Measurements from ENCODE around the gene CHTF18. TPM values are rescaled to one million over a fixed set of nuclear protein-coding genes. Genes with fewer than 3 reads are reported as not detected.

CHTF18 gene
- total RNA-seq, 2 experiments from 2014 or later = 125 to 146 TPM

DNA sequence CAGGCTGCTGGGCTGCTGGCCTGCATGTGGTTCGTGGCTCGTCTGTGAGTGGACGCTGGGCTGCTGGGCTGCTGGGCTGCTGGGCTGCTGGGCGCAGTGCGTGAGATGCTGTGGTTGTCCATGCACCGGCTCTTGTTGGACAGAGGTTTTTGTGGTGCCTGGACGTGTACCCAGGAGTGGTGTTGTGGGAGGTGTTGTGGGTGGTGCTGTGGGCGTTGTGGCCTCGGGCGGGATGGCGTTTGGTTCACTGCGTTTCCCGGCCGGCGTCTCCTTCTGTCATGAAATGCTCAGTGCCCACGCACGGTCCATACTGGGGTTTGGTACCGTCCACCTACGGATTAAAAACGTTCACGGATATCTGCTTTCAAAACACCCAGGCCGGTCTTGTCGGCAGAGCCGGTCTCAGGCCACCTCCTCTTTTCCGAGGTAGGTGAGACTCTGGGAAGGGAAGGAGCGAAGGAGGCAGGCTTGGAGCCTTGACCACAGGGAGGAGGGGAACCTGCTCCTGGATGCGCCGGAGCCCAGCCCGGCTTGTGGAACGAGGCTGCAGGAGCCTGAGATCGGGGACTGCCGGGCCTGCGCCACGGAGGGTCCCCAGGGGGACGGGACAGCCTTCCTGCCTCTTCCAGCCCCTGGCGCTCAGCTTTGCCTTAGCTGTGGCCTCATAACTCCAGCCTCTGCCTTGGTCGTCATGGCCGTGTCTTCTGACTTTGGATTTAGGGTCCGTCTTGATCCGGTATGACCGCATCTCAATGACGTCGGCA, 41.9 kb downstream of the CHTF18 start:
- H3K9me3 ChIP-seq (ENCODE audit: low read length) = no peaks in the 10 kb centered on the region
- no peak overlapping the region for H3K4me2 ChIP-seq (ENCODE audit: low read length)
- H3K4me3 ChIP-seq (ENCODE audit: low read depth, low read length, poor library complexity, severe bottlenecking) = no peak overlapping the region
- H3K4me1 ChIP-seq (ENCODE audit: insufficient read depth, low read length, poor library complexity, severe bottlenecking) = no peaks in the 10 kb centered on the region
- H4K20me1 ChIP-seq (ENCODE audit: insufficient read depth, low read length) = no peaks in the 10 kb centered on the region
- ChIA-PET POLR2A (no interaction called here), CTCF (ENCODE audit: unreplicated experiment) (no interaction called here)
- no peak for DNase-seq (ENCODE audit: low spot score)
- TF ChIP-seq, protein P1, sequence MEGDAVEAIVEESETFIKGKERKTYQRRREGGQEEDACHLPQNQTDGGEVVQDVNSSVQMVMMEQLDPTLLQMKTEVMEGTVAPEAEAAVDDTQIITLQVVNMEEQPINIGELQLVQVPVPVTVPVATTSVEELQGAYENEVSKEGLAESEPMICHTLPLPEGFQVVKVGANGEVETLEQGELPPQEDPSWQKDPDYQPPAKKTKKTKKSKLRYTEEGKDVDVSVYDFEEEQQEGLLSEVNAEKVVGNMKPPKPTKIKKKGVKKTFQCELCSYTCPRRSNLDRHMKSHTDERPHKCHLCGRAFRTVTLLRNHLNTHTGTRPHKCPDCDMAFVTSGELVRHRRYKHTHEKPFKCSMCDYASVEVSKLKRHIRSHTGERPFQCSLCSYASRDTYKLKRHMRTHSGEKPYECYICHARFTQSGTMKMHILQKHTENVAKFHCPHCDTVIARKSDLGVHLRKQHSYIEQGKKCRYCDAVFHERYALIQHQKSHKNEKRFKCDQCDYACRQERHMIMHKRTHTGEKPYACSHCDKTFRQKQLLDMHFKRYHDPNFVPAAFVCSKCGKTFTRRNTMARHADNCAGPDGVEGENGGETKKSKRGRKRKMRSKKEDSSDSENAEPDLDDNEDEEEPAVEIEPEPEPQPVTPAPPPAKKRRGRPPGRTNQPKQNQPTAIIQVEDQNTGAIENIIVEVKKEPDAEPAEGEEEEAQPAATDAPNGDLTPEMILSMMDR (conservative IDR thresholded peaks at IDR 0.05; ENCODE audit: low read length) = no peak
- TF ChIP-seq EZH2phosphoT487 (IDR thresholded peaks at IDR 0.05; ENCODE audit: borderline replicate concordance, low read depth, low read length) = no peak
- intact Hi-C loops (cut with micrococcal nuclease; ENCODE audit: unreplicated experiment) = no loop called here
- H3K79me2 ChIP-seq (ENCODE audit: insufficient read depth, low read depth, low read length) = no peaks in the 10 kb centered on the region
- H3K27ac ChIP-seq (ENCODE audit: low read depth, low read length, poor library complexity, severe bottlenecking) = no peak overlapping the region
- no peak overlapping the region for H2AFZ ChIP-seq (ENCODE audit: low read length)
- H3K9me2 ChIP-seq (ENCODE audit: insufficient read depth, low read length) = no peaks in the 10 kb centered on the region
- H3K36me3 ChIP-seq (ENCODE audit: insufficient read depth, low read length) = no peaks in the 10 kb centered on the region
- BruUV-seq (replicated peaks) = no TSS peak

DNA sequence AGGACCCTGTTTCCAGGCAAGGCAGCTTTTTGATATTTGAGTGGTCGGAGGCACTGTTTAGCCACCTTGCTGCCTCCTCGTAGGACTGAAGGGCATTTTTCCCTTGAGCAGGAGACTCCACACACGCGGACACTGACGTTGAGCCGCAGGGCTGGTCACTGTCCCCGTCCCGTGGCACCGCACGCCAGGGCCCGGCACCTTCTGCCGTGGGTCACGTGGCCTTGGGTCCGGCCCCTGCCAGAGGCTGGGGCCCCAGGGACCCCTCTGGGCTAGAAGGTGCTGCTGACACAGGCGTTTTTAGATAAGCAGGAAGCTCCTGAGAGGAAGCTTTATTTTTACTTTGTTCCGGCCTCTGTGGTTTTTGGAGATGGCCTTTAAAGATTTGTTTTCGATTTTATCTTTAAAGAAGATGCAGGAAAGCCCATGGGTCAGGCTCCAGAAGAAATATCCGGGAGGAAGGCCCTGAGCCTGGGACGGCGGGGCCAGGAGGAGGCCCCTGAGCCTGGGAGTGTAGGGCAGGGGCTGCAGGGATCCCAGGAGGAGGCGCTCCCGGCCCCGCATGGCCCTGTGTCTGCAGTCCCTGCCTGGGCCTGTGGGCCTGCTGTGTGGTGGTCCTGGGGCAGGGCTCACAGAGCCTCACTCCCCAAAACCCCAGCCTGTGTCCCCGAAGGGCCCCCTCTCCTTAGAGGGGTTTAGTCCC, 42.6 kb downstream of the CHTF18 start:
- H3K36me3 ChIP-seq (ENCODE audit: insufficient read depth, low read length) = no peaks in the 10 kb centered on the region
- POLR2A ChIA-PET = no interaction called here
- intact Hi-C loops (cut with micrococcal nuclease; ENCODE audit: unreplicated experiment) = no loop called here

More for the DNA sequence above, 42.6 kb downstream of the CHTF18 start:
- Histone ChIP-seq H3K79me2 (ENCODE audit: insufficient read depth, low read depth, low read length) (no peaks in the 10 kb centered on the region), H4K20me1 (ENCODE audit: insufficient read depth, low read length) (no peaks in the 10 kb centered on the region), H2AFZ (ENCODE audit: low read length) (no peak overlapping the region), H3K4me2 (ENCODE audit: low read length) (no peak overlapping the region), H3K4me1 (ENCODE audit: insufficient read depth, low read length, poor library complexity, severe bottlenecking) (no peaks in the 10 kb centered on the region), H3K4me3 (ENCODE audit: low read depth, low read length, poor library complexity, severe bottlenecking) (no peak overlapping the region), H3K27ac (ENCODE audit: low read depth, low read length, poor library complexity, severe bottlenecking) (no peak overlapping the region), H3K9me3 (ENCODE audit: low read length) (peaks cover 2% of the 10 kb centered on the region), H3K9me2 (ENCODE audit: insufficient read depth, low read length) (no peaks in the 10 kb centered on the region)
- BruUV-seq (replicated peaks) = no TSS peak
- DNase-seq (ENCODE audit: low spot score) = no peak
- TF ChIP-seq, protein P1 (conservative IDR thresholded peaks at IDR 0.05; ENCODE audit: low read length) = no peak
- no peak for TF ChIP-seq EZH2phosphoT487 (IDR thresholded peaks at IDR 0.05; ENCODE audit: borderline replicate concordance, low read depth, low read length)
- CTCF ChIA-PET (ENCODE audit: unreplicated experiment) = no interaction called here

Measured in OCI-LY7 (cell line).